Stomach (tissue), 9 donors: ENCODE data around the gene GOLIM4. TPM values are rescaled to one million over a fixed set of nuclear protein-coding genes. Genes with fewer than 3 reads are reported as not detected.

Experiments used
- DNase-seq, 2 donors: peaks; one replicate each; pipeline versions ENCODE4 v3.0.0 to v3.0.0-alpha.2; 2013 to 2019
- H3K27ac ChIP-seq, 5 donors: fragments of 200-600 bp in 4 of 5; sonication (generic) in 4 of 5; one replicate each; pipeline ENCODE4 v1.5.1; 2013 to 2019; ENCODE audit warnings: mild to moderate bottlenecking in 1 of 5, moderate library complexity in 1 of 5
- H3K27me3 ChIP-seq, 3 donors: fragments of 200-600 bp; sonication (generic); one replicate each; pipeline ENCODE4 v1.5.1; 2017 to 2019; ENCODE audit warnings: mixed run types in 1 of 3
- H3K36me3 ChIP-seq, 4 donors: fragments of 200-600 bp; sonication (generic); 1 replicate in 3 of 4; 2 replicates in 1 of 4; pipeline ENCODE4 v1.5.1; 2016 to 2019
- H3K4me1 ChIP-seq, 4 donors: fragments of 200-600 bp; sonication (generic); one replicate each; pipeline ENCODE4 v1.5.1; 2016 to 2019
- H3K4me3 ChIP-seq, 4 donors: fragments of 200-600 bp; sonication (generic) in 3 of 4; one replicate each; pipeline ENCODE4 v1.5.1; 2016 to 2019; ENCODE audit warnings: mild to moderate bottlenecking in 1 of 4
- H3K9me3 ChIP-seq, 4 donors: fragments of 200-600 bp; sonication (generic); one replicate each; pipeline ENCODE4 v1.5.1; 2016 to 2019
- EP300 ChIP-seq: sonication (generic); formaldehyde crosslinking; IDR thresholded peaks from one replicate; pipeline ENCODE4 v1.6.1; 2017; ENCODE audit warnings: antibody characterized with exemption
- POLR2A ChIP-seq, 4 donors: fragments of 450-650 bp; IDR thresholded peaks; one replicate each; pipeline ENCODE4 v1.6.1; 2016; ENCODE audit warnings: antibody characterized with exemption in 4 of 4, control low read depth in 2 of 4, mild to moderate bottlenecking in 1 of 4, moderate library complexity in 1 of 4
- POLR2AphosphoS5 ChIP-seq, 3 donors: sonication (generic); formaldehyde crosslinking; IDR thresholded peaks; one replicate each; pipeline ENCODE4 v1.6.1; 2016; ENCODE audit warnings: antibody characterized with exemption in 3 of 3
- WGBS, 5 donors: extraction: QIAGEN DNeasy Blood & Tissue Kit in 3 of 5; methylation state at CpG; one replicate each; pipeline versions ENCODE4 v1.1.5 to v1.1.7; 2013 to 2018; 5-methylcytosine and 5-hydroxymethylcytosine counted together
- intact Hi-C: fragments of 100-400 bp; cut with DNase I; formaldehyde crosslinking; loops from one replicate; pipeline ENCODE4 v1.15.1; 2023; ENCODE audit warnings: low total_unique reads
- polyA plus RNA-seq, 3 donors: library from polyadenylated mRNA; stranded (reverse); fragments of 200-250 nt; gene quantifications; one replicate each; pipeline ENCODE4 v1.2.3, GENCODE V29; 2013
- total RNA-seq, 5 donors: library from RNA; depleted of rRNA; stranded (reverse); fragments of >200 nt; gene quantifications; one replicate each; pipeline versions ENCODE4 v1.1.0 to v1.2.3, GENCODE V29; 2014 to 2016
- TF ChIP-seq, protein P1 (sequence below), 7 experiments: fragments of 450-650 bp in 4 of 7; fragments of 200-600 bp in 3 of 7; sonication (generic) in 3 of 7; IDR thresholded peaks; one replicate each; pipeline ENCODE4 v1.5.1; 2016 to 2019; ENCODE audit warnings: antibody characterized with exemption in 7 of 7, control low read depth in 2 of 7, mild to moderate bottlenecking in 1 of 7
- donor health status: healthy with polysubstance abuse.
- donor health status: Bipolar disorder and iron deficiency.
- donor health status: healthy.

Gene GOLIM4
- total and polyA plus RNA-seq, 8 donors: 7.6 to 102 (median 25.0) TPM

DNA sequence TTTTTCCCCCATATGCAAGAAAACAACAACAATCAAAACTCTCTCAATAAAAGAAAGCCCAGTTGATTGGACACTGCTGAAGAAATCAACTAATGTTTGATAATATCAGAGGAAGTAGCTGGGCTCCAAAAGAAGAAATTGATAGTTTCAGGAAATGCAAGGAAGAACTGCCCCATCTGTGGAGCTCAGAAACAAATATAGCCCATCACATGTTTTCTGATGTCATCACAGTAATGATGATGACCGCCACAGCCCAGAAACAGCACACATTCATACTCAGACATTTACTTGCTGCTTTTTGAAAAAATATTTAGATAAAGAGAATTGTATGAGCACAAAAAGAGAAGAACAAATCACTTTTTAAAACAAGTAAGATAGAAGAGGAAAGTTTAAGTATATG, 67.6 kb downstream of the GOLIM4 start:
- intact Hi-C loops: no loop called here
- H3K27ac ChIP-seq: peak overlapping the region in 2 of 5 donors; percentile 7 to 64
- 88 to 97% (median 95%) methylated on average over 1 of the region's 1 CpG for WGBS, 5 donors
- H3K36me3 ChIP-seq: peaks cover 32 to 95% (median 90%) of the 10 kb centered on the region in 4 donors
- TF ChIP-seq POLR2A (IDR thresholded peaks at IDR 0.05) (no peak), POLR2AphosphoS5 (IDR thresholded peaks at IDR 0.05) (no peak), EP300 (no peak)
- TF ChIP-seq, protein P1, sequence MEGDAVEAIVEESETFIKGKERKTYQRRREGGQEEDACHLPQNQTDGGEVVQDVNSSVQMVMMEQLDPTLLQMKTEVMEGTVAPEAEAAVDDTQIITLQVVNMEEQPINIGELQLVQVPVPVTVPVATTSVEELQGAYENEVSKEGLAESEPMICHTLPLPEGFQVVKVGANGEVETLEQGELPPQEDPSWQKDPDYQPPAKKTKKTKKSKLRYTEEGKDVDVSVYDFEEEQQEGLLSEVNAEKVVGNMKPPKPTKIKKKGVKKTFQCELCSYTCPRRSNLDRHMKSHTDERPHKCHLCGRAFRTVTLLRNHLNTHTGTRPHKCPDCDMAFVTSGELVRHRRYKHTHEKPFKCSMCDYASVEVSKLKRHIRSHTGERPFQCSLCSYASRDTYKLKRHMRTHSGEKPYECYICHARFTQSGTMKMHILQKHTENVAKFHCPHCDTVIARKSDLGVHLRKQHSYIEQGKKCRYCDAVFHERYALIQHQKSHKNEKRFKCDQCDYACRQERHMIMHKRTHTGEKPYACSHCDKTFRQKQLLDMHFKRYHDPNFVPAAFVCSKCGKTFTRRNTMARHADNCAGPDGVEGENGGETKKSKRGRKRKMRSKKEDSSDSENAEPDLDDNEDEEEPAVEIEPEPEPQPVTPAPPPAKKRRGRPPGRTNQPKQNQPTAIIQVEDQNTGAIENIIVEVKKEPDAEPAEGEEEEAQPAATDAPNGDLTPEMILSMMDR (IDR thresholded peaks at IDR 0.05): no peak
- no peak overlapping the region for H3K4me3 ChIP-seq
- no peak for DNase-seq
- no peaks in the 10 kb centered on the region for H3K9me3 ChIP-seq
- peaks cover 0 to 41% (median 15%) of the 10 kb centered on the region in 4 donors for H3K4me1 ChIP-seq
- no peaks in the 10 kb centered on the region for H3K27me3 ChIP-seq

DNA sequence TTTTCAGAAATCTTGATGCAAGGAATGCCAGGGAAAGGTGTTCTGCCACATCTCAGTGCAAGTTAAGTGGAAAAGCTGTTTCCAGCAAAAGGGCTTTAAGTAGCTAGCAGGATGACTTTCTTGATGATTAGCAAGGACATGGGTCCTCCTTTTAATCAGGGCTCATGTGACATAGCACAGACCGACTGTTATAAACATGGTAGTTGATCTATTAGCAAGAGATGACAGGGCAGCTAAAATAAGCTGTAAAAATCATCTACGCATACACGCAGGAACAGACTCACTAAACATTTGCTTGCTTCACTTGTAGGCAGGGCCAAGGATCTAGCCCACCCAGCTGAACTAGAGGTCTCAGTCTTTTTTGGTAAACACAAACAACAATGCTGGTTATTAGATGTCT, 69.0 kb downstream of the GOLIM4 start:
- Histone ChIP-seq H3K27me3 (no peaks in the 10 kb centered on the region), H3K4me3 (no peak overlapping the region), H3K27ac (peak overlapping the region in 2 of 5 donors; percentile 23 to 64), H3K4me1 (peaks cover 0 to 49% (median 17%) of the 10 kb centered on the region in 4 donors), H3K9me3 (no peaks in the 10 kb centered on the region), H3K36me3 (peaks cover 35 to 97% (median 92%) of the 10 kb centered on the region in 4 donors)
- no peak for DNase-seq
- intact Hi-C loops: no loop called here
- TF ChIP-seq, protein P1 (IDR thresholded peaks at IDR 0.05): no peak
- TF ChIP-seq POLR2AphosphoS5 (IDR thresholded peaks at IDR 0.05): peak in 1 of 3 donors; percentile 64
- WGBS, 5 donors: 76 to 96% (median 86%) methylated on average over 3 of the region's 3 CpGs

DNA sequence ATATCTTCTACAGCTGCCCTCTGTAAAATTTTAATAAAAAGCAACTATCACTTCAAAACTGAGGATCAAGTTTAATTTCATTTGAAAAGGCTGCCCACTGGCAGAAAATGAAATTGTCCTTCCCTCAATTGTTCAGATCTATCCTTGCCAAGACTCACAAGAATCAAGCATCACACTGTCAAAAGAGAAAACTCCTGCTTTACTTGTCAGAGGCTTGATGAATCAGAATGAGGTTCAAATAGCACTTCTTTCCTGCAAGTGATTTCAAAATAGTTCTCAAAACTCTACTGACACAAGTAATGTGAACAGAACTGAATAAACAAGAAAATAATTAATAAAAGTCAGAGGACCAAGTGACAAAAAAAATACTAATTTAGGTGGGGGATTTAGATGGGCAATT, 70.6 kb downstream of the GOLIM4 start:
- peaks cover 30 to 99% (median 97%) of the 10 kb centered on the region in 4 donors for H3K36me3 ChIP-seq
- H3K9me3 ChIP-seq: no peaks in the 10 kb centered on the region
- no peak for DNase-seq
- no peak overlapping the region for H3K4me3 ChIP-seq
- intact Hi-C loops: no loop called here
- no peaks in the 10 kb centered on the region for H3K27me3 ChIP-seq
- TF ChIP-seq POLR2AphosphoS5 (IDR thresholded peaks at IDR 0.05): no peak
- no peak for TF ChIP-seq EP300
- TF ChIP-seq, protein P1 (IDR thresholded peaks at IDR 0.05): no peak
- TF ChIP-seq POLR2A (IDR thresholded peaks at IDR 0.05): no peak
- peaks cover 0 to 42% (median 17%) of the 10 kb centered on the region in 4 donors for H3K4me1 ChIP-seq
- peak overlapping the region in 2 of 5 donors; percentile 23 to 65 for H3K27ac ChIP-seq

DNA sequence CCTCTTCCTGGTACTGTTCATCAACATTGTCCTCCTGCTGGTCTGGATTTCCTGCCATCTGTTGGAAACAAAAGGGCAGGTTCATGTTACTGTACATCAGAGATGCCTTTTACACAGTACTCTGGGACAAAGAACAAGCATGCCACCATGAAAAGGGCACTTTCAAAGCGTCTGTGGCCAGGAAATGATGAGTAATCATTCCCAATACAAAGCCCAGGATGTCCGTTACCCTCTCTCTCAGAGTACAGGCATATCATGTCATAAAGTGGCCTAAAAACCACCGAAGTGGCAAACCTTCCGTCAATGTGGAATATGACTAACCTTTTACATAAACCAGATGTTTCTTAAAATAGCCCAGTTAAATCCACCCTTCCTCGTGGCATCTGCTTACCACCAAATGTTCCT, 71.2 kb downstream of the GOLIM4 start:
- WGBS, 5 donors: 53 to 67% (median 63%) methylated on average over 5 of the region's 5 CpGs
- Histone ChIP-seq H3K4me3 (no peak overlapping the region), H3K4me1 (peaks cover 0 to 37% (median 15%) of the 10 kb centered on the region in 4 donors), H3K27me3 (no peaks in the 10 kb centered on the region), H3K36me3 (peaks cover 30 to 98% (median 97%) of the 10 kb centered on the region in 4 donors), H3K9me3 (no peaks in the 10 kb centered on the region), H3K27ac (peak overlapping the region in 2 of 5 donors; percentile 54 to 65)
- DNase-seq: peak in 1 of 2 donors; percentile 23
- intact Hi-C loops: no loop called here
- TF ChIP-seq, protein P1 (IDR thresholded peaks at IDR 0.05): no peak
- TF ChIP-seq POLR2AphosphoS5 (IDR thresholded peaks at IDR 0.05): peak in 1 of 3 donors; percentile 61
